ENCODE data around the gene JMJD7.

JMJD7 gene

GRCh38 chr15:41822471-41822870 is 5.4 kb upstream of the JMJD7 start:
- no peak overlapping the region for H3K4me3 ChIP-seq (ENCODE audit: low read depth, low read length)
- no peak for TF ChIP-seq CTCF (IDR thresholded peaks at IDR 0.05; ENCODE audit: low read depth, low read length)

GRCh38 chr15:41822957-41823356 is 4.9 kb upstream of the JMJD7 start:
- H3K4me3 ChIP-seq (ENCODE audit: low read depth, low read length) = no peak overlapping the region
- TF ChIP-seq CTCF (IDR thresholded peaks at IDR 0.05; ENCODE audit: low read depth, low read length) = no peak

GRCh38 chr15:41823502-41823901 is 4.4 kb upstream of the JMJD7 start:
- TF ChIP-seq CTCF (IDR thresholded peaks at IDR 0.05; ENCODE audit: low read depth, low read length) = no peak
- no peak overlapping the region for H3K4me3 ChIP-seq (ENCODE audit: low read depth, low read length)

GRCh38 chr15:41824062-41824745 is 3.7 kb upstream of the JMJD7 start:
- H3K4me3 ChIP-seq (ENCODE audit: low read depth, low read length) = no peak overlapping the region
- no peak for TF ChIP-seq CTCF (IDR thresholded peaks at IDR 0.05; ENCODE audit: low read depth, low read length)

- TF ChIP-seq CTCF (IDR thresholded peaks at IDR 0.05; ENCODE audit: low read depth, low read length) = no peak
- no peak overlapping the region for H3K4me3 ChIP-seq (ENCODE audit: low read depth, low read length)
Measured at GRCh38 chr15:41825145-41825544, 2.7 kb upstream of the JMJD7 start.

GRCh38 chr15:41825572-41826535 is 2.0 kb upstream of the JMJD7 start:
- no peak overlapping the region for H3K4me3 ChIP-seq (ENCODE audit: low read depth, low read length)
- no peak for TF ChIP-seq CTCF (IDR thresholded peaks at IDR 0.05; ENCODE audit: low read depth, low read length)
